ENCODE results near the gene DEFB108B.

GRCh38 chr11:71787098-71787823 is 45.7 kb upstream of the DEFB108B start:
- no peak for TF ChIP-seq CTCF (IDR thresholded peaks at IDR 0.05)
- no peak for TF ChIP-seq POLR2AphosphoS5 (IDR thresholded peaks at IDR 0.05)
- no peak for TF ChIP-seq POLR2A (IDR thresholded peaks at IDR 0.05)
